ENCODE measurements around the gene PRSS3. TPM values are rescaled to one million over a fixed set of nuclear protein-coding genes. Genes with fewer than 3 reads are reported as not detected.

Gene PRSS3
- total RNA-seq, 6 experiments from 2014 or later: 18.9 to 40.4 (median 23.8) TPM

DNA sequence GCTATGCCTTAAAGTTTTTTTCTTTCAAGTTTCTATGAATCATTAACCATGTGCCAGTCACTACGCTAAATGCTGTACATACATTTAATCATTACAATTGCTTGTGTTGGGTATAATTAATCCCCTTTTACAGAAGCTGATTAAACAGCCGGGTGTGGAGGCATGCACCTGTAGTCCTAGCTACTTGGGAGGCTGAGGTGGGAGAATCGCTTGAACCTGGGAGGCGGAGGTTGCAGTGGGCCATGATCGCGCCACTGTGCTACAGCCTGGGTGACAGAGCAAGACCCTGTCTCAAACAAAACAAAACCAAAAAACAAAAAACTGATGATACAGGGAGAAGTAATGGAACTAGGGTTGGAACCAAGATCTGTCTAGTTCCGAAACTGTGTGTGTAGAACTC lies 20.4 kb downstream of the PRSS3 start:
- no peaks in the 10 kb centered on the region for H3K9me3 Mint-ChIP-seq

DNA sequence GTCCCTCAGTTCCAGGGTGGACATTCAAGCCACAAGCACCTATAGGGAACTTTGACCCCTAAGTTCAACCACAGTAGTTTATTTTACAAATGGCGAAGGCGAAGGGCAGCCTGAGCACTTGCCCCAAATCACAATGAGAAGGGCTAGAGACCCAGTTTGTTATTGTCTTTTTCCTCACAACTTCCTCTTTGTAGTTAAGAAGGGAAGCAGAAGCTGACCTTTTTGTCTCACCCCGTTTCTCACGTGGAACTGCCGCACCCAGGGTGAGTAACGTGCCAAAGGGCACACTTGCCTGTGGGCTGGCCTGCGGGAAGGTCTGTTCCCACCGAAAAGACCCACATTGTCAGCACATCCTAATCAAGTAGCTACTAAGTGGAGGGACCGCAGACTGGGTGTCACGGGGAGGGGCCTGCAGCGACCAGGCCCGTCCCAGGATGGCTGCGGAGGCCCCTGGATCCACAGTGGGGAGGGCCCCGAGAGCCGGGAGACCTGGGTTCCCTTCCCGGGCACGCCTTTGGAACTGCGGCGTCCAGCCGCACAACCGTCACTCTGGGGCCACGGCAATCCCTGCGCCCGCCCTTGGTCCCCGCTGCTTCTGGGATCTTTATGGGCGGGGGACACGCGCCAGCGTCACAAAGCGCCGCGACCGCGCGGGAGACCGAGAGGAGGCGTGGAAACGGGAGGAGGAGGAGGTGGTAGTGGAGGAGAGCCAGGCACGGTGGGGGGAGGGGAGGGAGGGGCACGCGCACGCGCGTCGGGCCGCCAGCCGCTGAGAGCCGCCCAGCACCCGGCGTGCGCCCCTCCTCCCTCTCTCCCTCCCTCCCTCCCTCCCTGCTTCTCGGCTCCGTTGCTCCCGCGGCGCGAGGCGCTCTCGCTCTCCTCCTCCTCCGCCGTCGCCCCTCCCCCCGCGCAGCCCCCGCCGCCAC lies 21.2 kb downstream of the PRSS3 start, which contains the start of gene UBE2R2:
Gene UBE2R2, plus strand, starts transcription at position 834 of the 926 bp plus-strand sequence. CDS start 598 bp downstream, outside the sequence.
- peak; percentile 83 for DNase-seq
- H3K36me3 Mint-ChIP-seq (ENCODE audit: low read depth): peaks cover 15% of the 10 kb centered on the region; the same call in 1 of the 2 replicates
- H3K4me3 Mint-ChIP-seq: peak within 1 kb of the TSS; percentile 89
- peaks cover 2% of the 10 kb centered on the region for H3K27me3 Mint-ChIP-seq (ENCODE audit: insufficient read depth)
- no peak for TF ChIP-seq CTCF (IDR thresholded peaks at IDR 0.05)
- H3K27ac Mint-ChIP-seq: peak within 1 kb of the TSS; percentile 94
- no peaks in the 10 kb centered on the region for H3K9me3 Mint-ChIP-seq
- H3K4me1 Mint-ChIP-seq (ENCODE audit: low read depth): peaks cover 63% of the 10 kb centered on the region

More for the DNA sequence above, 20.4 kb downstream of the PRSS3 start:
- peak overlapping the region; percentile 84; the same call in 1 of the 2 replicates for H3K4me3 Mint-ChIP-seq
- peaks cover 2% of the 10 kb centered on the region for H3K27me3 Mint-ChIP-seq (ENCODE audit: insufficient read depth)
- H3K36me3 Mint-ChIP-seq (ENCODE audit: low read depth): peaks cover 15% of the 10 kb centered on the region; the same call in 1 of the 2 replicates
- no peak for DNase-seq
- TF ChIP-seq CTCF (IDR thresholded peaks at IDR 0.05): no peak
- H3K4me1 Mint-ChIP-seq (ENCODE audit: low read depth): peaks cover 56% of the 10 kb centered on the region
- peak overlapping the region; percentile 94 for H3K27ac Mint-ChIP-seq

GRCh38 chr9:33817327-33818166 lies 22.2 kb downstream of the PRSS3 start:
- Mint-ChIP-seq H3K4me3 (peak overlapping the region; percentile 89), H3K36me3 (ENCODE audit: low read depth) (peaks cover 15% of the 10 kb centered on the region; the same call in 1 of the 2 replicates), H3K27me3 (ENCODE audit: insufficient read depth) (peaks cover 2% of the 10 kb centered on the region), H3K4me1 (ENCODE audit: low read depth) (peaks cover 56% of the 10 kb centered on the region), H3K9me3 (no peaks in the 10 kb centered on the region), H3K27ac (peak overlapping the region; percentile 94)
- peak; percentile 58 for TF ChIP-seq CTCF (IDR thresholded peaks at IDR 0.05)
- DNase-seq: peak; percentile 74

- no peak for TF ChIP-seq CTCF (IDR thresholded peaks at IDR 0.05)
- Mint-ChIP-seq H3K9me3 (no peaks in the 10 kb centered on the region), H3K27me3 (ENCODE audit: insufficient read depth) (peaks cover 2% of the 10 kb centered on the region), H3K4me3 (peak overlapping the region; percentile 89), H3K4me1 (ENCODE audit: low read depth) (peaks cover 56% of the 10 kb centered on the region), H3K36me3 (ENCODE audit: low read depth) (peaks cover 15% of the 10 kb centered on the region; the same call in 1 of the 2 replicates), H3K27ac (peak overlapping the region; percentile 87)
- DNase-seq: peak; percentile 30
Observed at GRCh38 chr9:33818167-33818846, 22.9 kb downstream of the PRSS3 start.
